Left ventricle myocardium inferior (tissue), 1 donor: ENCODE measurements around the gene CBY3. TPM values are rescaled to one million over a fixed set of nuclear protein-coding genes. Genes with fewer than 3 reads are reported as not detected.
"Not testable (repeated sequence)": the region's sequence is repeated elsewhere in the genome, so short reads cannot be mapped to it uniquely, and the experiment has no call there.

Experiments used
- DNase-seq: peaks from one replicate; pipeline ENCODE4 v3.0.0-alpha.2; 2020
- H3K27ac ChIP-seq: fragments of 200-600 bp; replicated peaks from 2 replicates; pipeline ENCODE4 v1.8.0; 2021
- H3K27me3 ChIP-seq: fragments of 200-600 bp; 2 replicates; pipeline ENCODE4 v1.8.0; 2021; ENCODE audit warnings: low read depth
- H3K36me3 ChIP-seq: fragments of 200-600 bp; 2 replicates; pipeline ENCODE4 v1.8.0; 2021
- H3K4me1 ChIP-seq: fragments of 200-600 bp; 2 replicates; pipeline ENCODE4 v1.8.0; 2021
- H3K4me3 ChIP-seq: fragments of 200-600 bp; 2 replicates; pipeline ENCODE4 v1.8.0; 2021; ENCODE audit warnings: mild to moderate bottlenecking, moderate library complexity
- H3K9me3 ChIP-seq: fragments of 200-600 bp; replicated peaks from 2 replicates; pipeline ENCODE4 v1.8.0; 2021
- intact Hi-C: fragments of 100-400 bp; cut with micrococcal nuclease; formaldehyde crosslinking; loops from one replicate; pipeline ENCODE4 v1.11.0; 2022
- total RNA-seq: library from RNA; stranded (reverse); fragmentation: NEBNext Ultra II Directional; extraction: Animal tissue kit (Norgen Biotek cat#: 25700); gene quantifications from one replicate; pipeline ENCODE4 v1.2.1, GENCODE V29; 2021
- TF ChIP-seq, protein P1 (sequence below): fragments of 200-600 bp; IDR thresholded peaks from 2 replicates; pipeline ENCODE4 v1.8.0; 2021; ENCODE audit warnings: antibody characterized with exemption, mild to moderate bottlenecking, borderline replicate concordance
- donor health status: DM: no; HTN: yes; CAD: no; lungs with severe emphysema.

CBY3 gene
- total RNA-seq, 1 donor from 2014 or later: not detected

DNA sequence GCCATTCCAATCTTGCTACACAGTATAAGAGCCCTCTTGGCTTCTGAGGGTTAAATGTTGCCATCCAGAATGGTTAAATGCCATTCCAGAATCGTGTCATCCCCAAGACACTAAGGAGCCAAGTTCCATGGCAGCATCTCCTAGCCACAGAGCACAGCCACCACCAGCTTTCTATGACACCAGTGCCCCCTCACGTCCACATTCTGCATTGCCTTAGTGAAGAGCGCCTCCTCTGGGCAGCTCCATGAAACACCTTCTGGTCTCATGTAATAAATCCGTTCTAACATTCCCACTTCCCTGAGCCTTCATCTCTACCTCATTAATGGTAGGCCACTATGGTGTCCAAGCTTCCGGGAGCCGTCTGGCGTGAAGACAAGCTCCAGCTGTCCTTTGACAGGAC, 12.4 kb downstream of the CBY3 start:
- intact Hi-C loops: no loop called here
- no peak overlapping the region for H3K4me3 ChIP-seq
- no peaks in the 10 kb centered on the region for H3K27me3 ChIP-seq
- no peaks in the 10 kb centered on the region for H3K4me1 ChIP-seq
- no peak for DNase-seq
- H3K36me3 ChIP-seq: peaks cover 23% of the 10 kb centered on the region
- H3K9me3 ChIP-seq: no peaks in the 10 kb centered on the region
- TF ChIP-seq, protein P1, sequence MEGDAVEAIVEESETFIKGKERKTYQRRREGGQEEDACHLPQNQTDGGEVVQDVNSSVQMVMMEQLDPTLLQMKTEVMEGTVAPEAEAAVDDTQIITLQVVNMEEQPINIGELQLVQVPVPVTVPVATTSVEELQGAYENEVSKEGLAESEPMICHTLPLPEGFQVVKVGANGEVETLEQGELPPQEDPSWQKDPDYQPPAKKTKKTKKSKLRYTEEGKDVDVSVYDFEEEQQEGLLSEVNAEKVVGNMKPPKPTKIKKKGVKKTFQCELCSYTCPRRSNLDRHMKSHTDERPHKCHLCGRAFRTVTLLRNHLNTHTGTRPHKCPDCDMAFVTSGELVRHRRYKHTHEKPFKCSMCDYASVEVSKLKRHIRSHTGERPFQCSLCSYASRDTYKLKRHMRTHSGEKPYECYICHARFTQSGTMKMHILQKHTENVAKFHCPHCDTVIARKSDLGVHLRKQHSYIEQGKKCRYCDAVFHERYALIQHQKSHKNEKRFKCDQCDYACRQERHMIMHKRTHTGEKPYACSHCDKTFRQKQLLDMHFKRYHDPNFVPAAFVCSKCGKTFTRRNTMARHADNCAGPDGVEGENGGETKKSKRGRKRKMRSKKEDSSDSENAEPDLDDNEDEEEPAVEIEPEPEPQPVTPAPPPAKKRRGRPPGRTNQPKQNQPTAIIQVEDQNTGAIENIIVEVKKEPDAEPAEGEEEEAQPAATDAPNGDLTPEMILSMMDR: peak; percentile 55
- no peak overlapping the region for H3K27ac ChIP-seq

DNA sequence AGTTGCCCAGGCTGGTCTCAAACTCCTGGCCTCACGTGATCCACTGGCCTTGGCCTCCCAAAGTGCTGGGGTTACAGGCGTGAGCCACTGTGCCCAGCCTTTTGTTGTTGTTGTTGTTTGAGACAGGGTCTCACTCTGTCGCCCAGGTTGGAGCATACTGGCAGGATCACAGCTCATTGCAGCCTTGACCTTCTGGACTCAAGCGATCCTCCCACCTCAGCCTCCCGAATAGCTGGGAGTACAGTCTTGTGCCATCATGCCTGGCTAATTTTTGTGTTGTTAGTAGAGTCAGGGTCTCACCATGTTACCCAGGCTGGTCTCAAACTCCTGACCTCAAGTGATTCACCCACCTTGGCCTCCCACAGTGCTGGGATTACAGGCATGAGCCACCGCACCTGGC, 19.2 kb downstream of the CBY3 start:
- intact Hi-C loops, H3K27ac ChIP-seq, H3K9me3 ChIP-seq, DNase-seq, H3K27me3 ChIP-seq, H3K4me3 ChIP-seq: not testable (repeated sequence)
- H3K36me3 ChIP-seq: peaks cover 33% of the 10 kb centered on the region
- H3K4me1 ChIP-seq: peaks cover 10% of the 10 kb centered on the region

DNA sequence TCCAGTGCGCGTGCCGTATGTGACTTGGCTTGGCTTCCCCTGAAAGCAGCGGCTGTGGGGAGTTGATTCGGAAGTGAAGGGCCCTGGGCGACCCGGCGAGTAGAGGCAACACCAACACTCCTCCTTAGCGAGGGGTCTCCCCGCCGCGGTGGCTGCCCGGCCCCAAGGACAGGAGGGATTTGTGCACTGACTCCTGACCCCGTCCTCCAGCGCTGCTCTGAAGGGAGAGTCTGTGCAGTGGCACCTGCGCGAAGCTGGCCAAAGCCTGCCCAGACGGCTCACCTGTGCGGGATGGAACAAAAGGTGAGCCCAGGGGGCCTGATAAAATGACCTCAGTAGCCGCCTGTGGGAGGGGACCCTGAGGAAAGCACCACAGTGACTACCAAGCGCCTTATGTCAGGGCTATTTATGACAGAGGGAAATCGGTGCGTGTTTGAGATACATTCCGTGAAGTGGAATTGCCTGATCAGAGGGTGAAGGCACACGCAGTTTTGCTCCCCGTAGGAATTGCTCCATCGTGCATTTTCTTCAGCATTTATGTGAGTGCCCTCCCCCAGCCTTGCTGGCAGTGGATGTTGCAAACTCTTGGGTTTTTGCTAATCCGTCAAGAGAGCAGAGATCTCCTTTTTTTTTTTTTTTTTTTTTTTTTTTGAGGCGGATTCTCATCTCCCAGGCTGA, 22.5 kb downstream of the CBY3 start:
- H3K27ac ChIP-seq: peak overlapping the region; percentile 63
- intact Hi-C loops: not testable (repeated sequence)

DNA sequence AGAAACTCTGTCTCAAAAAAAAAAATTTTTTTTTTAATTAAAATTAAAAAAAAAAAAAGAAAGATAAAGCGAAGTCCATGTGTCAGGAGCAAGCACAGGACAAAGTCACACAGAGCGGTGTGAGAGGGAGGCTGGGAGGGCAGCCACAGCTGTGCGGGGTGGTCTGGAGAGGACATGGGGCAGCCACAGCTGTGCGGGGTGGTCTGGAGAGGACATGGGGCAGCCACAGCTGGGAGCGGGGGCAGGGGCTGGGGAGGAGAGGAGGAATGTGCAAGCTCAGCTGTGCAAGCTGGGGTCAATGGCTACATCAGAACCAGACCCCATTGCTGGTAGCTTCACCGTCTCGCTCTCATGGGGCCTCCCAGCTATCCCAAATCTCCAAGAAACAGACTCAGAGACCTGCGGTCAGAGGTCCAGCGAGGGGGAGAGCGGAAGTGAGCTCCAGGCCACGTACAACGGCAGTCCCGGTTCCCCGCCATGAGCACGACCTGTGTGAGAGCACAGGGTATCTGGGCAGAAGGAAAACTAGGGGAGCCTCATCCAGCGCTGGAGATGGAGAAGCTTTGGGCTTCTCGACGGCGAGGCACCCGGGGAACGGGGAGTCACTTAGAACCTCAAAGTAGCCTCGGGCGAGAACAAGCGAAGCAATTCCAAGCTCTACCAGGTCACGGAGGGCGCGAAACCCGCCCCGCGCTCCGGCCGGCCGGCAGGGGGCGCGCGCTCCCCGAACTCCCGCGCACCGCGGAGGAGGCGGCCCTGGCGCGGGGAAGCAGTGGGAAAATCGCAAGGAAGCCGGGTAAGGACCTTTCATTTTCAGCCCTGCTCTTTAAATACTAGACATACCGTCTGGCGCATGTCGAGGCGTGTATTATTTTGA, 23.3 kb downstream of the CBY3 start:
- H3K4me3 ChIP-seq: peak overlapping the region; percentile 45
- H3K27ac ChIP-seq: peak overlapping the region; percentile 40
- H3K4me1 ChIP-seq: peaks cover 10% of the 10 kb centered on the region
- H3K27me3 ChIP-seq, H3K36me3 ChIP-seq, H3K9me3 ChIP-seq, DNase-seq, intact Hi-C loops: not testable (repeated sequence)

More for the DNA sequence above, 22.5 kb downstream of the CBY3 start:
- H3K4me1 ChIP-seq: peaks cover 10% of the 10 kb centered on the region
- not testable (repeated sequence) for DNase-seq, H3K9me3 ChIP-seq, H3K27me3 ChIP-seq, H3K36me3 ChIP-seq
- peak overlapping the region; percentile 70 for H3K4me3 ChIP-seq

DNA sequence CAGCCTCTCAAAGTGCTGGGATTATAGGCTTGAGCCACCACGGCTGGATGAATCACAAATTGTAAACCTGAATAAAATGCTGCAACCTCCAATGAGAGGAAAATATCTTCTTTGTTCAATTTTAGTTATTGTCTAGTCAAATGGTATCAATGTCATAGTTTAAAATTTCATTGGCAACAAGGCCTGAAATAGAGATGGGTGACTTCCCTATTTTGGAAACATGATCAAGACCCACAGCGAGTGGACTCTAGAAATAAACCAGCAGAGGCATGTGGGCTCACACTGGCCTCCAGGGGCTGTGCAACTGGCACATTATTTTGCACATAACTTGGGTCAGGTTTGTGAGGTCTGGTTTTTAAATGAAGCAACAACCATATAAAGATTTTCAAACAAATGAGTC, 27.7 kb downstream of the CBY3 start:
- DNase-seq, H3K27ac ChIP-seq, H3K4me3 ChIP-seq, H3K4me1 ChIP-seq, H3K9me3 ChIP-seq, H3K27me3 ChIP-seq, H3K36me3 ChIP-seq, intact Hi-C loops: not testable (repeated sequence)

DNA sequence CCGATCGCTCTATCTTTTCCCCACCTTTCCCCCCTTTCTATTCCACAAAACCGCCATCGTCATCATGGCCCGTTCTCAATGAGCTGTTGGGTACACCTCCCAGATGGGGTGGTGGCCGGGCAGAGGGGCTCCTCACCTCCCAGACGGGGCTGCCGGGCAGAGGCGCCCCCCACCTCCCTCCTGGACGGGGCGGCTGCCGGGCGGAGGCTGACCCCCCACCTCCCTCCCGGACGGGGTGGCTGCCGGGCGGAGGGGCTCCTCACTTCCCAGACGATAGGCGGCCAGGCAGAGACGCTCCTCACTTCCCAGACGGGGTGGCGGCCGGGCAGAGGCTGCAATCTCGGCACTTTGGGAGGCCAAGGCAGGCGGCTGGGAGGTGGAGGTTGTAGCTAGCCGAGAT, 30.6 kb downstream of the CBY3 start:
- H3K36me3 ChIP-seq, DNase-seq, H3K4me3 ChIP-seq, H3K27ac ChIP-seq, H3K4me1 ChIP-seq, H3K9me3 ChIP-seq, intact Hi-C loops, H3K27me3 ChIP-seq: not testable (repeated sequence)

DNA sequence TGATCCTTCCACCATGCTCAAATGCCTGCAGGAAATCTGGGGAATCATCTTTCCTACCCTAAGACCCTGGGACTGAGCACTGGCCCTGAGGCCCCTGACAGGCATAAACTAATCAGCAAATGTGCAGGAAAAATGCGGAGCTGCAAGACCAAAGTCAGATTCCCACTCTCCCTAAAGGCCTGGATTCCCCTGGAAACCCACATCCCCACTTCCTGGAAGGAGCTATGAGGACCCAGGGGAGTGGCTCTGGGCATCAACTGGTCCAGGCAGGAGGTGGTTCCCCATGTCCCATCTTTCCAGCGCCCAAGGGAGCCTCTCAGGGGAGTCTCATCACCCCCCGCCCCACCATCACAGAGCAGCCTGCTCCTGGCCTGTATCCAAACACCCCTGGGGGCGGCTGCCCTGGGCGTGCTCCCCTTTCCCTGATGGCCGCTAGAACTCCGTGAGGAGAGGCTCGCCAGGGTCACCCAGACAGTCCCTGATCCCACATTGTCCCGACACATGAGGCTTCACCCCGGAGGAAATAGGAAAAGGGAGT, 31.6 kb downstream of the CBY3 start:
- H3K9me3 ChIP-seq, H3K36me3 ChIP-seq, H3K4me3 ChIP-seq, H3K27ac ChIP-seq, H3K4me1 ChIP-seq, DNase-seq, intact Hi-C loops, H3K27me3 ChIP-seq: not testable (repeated sequence)

DNA sequence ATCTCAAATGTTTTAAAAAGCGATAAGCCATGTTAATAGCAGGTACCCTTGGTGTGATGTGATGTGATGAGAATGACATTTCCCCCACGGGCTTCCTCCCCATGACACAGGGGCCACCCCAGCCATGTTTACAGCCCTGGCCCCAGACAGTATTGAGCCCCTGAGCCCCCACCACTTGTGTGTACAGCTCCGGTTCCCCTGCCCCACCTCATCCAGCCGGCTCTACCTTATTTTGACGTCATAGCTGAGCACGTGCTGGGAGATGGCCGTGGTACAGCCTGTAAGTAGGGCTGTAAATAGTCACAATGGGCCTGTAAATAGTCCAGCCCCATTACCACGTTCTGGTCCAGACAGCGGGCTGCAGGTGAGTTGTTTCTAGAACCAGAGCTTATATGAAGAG, 32.4 kb downstream of the CBY3 start:
- Histone ChIP-seq H3K36me3 (no peaks in the 10 kb centered on the region), H3K4me3 (no peak overlapping the region), H3K27ac (no peak overlapping the region), H3K4me1 (no peaks in the 10 kb centered on the region), H3K9me3 (no peaks in the 10 kb centered on the region), H3K27me3 (no peaks in the 10 kb centered on the region)
- TF ChIP-seq, protein P1: no peak
- DNase-seq: no peak
- intact Hi-C loops: no loop called here

DNA sequence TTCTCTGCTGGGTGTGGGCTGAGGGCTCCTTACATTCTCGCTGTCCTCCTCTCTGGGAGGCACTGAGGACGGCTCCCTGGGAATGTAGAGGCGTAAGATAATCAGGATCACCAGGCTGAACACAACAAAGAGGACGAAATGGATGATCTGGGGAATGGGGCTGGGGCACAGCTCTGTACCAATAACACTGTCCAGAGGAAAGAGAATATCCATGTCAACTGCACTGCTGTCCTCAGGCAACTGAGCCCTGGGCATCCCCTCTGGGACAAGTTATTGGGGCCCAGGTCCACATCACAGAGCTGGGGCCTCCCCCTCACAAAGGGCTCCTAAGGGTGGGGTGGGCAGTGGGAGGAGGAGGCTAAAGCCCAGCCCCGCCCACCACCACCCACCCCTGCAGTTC, 36.1 kb downstream of the CBY3 start:
- H3K4me1 ChIP-seq, H3K27me3 ChIP-seq, DNase-seq, H3K9me3 ChIP-seq, H3K36me3 ChIP-seq, intact Hi-C loops, H3K27ac ChIP-seq, H3K4me3 ChIP-seq: not testable (repeated sequence)

DNA sequence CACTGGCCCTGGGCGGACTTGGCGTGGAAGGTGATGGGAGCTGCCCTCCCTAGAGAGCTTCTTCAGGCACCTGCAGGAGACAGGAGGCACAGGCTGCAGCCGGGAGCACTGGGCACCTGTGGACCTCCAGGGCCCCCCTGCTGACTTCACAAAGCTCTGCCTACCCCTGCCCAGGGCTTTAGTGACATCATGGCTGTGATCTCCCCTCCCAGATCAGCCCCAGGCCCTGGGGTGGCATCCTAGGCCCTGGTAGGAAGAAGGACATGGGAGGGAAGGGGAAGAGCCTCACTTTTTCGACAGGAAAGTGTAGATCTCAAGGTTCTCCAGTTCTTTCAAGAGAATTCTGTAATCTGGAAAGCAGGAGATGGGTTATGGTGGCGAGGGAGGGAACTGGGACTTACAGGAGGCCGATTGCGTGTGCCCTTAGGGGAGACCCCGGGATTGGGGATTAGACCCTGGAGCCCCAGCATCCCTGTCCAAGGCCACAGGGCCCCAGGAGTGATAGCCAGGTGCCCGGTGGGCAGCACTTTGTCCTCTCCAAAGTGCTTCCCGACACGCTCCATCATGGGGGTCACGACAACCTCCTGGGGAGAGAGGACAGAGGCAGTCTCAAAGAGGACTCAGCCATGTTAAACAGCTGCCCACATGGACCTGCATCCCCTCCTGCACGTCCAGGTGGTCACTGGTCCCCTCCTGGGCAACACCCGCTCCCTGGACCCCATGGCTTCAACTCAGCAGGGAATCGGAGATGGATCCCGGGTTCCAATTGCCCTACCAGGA, 37.5 kb downstream of the CBY3 start:
- H3K27ac ChIP-seq, H3K4me1 ChIP-seq, intact Hi-C loops, H3K9me3 ChIP-seq, H3K4me3 ChIP-seq, H3K27me3 ChIP-seq, H3K36me3 ChIP-seq, DNase-seq: not testable (repeated sequence)

DNA sequence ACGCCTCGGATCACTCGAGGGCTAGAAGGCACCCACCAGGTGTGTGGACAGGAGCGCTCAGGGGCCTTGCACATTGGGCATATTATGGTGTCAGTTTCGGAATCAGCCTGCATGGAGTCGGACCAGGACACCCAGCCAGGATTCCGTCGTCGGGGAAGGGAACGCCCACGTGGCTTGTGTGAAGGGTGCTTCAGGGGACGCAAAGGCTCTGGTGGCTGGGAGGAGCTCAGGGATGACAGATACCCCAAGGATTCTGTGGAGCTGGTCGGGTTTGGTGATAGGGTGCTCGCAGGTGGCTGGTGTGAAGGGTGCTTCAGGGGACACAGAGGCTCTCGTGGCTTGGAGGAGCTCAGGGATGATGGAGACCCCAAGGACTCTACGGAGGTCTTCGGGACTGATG, 38.2 kb downstream of the CBY3 start:
- H3K27me3 ChIP-seq, H3K9me3 ChIP-seq, intact Hi-C loops, H3K36me3 ChIP-seq, H3K4me1 ChIP-seq, H3K4me3 ChIP-seq, DNase-seq, H3K27ac ChIP-seq: not testable (repeated sequence)
